Measurements from ENCODE around the gene C1orf122. TPM values are rescaled to one million over a fixed set of nuclear protein-coding genes. Genes with fewer than 3 reads are reported as not detected.

The C1orf122 gene
- total RNA-seq (2022; extraction: Qiagen RNA extraction): 38.0 to 61.6 TPM (median 57.4 TPM) in 5 replicates

GRCh38 chr1:37807555-37808368 lies at the start of gene C1orf122, which contains the start of gene YRDC:
Gene C1orf122 (plus strand): TSS chr1:37807790. CDS start chr1:37808405, 615 bp downstream.
Gene YRDC (minus strand): TSS chr1:37808208. CDS start chr1:37808180, 28 bp downstream.

GRCh38 chr1:37764888-37765441 lies 42.6 kb upstream of the C1orf122 start, which contains the start of gene EPHA10:
Gene EPHA10 (minus strand): TSS chr1:37765120. CDS start chr1:37765066, 54 bp downstream.

DNA sequence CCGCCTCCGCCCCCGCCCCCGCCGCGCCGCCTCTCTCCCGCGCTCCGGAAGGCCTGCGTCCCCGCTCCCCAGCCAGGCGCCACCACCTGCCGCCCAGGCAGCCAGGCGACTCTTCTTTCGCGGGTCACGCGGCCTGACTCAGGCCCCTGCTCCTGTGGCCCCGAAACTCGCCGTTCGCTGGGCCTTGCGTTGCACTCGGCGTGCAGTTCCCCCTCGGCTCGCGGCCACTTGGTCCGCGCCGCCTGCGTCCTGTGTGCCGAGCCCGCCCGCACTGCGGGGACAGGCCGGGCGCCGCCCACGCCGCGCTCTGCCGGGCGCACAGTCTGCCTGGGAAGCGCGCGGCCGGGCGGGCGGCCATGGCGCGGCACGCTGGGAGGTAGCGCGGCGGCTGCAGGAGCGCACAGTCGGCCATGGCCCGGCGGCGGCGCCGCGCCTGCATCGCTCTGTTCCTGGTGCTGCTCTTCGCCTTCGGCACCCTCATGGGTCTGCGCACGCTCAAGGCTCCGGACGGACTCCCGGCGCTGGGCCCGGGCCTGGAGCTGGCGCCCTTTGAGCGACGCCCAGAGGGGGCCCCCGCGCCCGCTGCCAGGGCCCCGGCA lies 13.7 kb upstream of the C1orf122 start, which contains the start of gene MANEAL:
MANEAL (plus strand) TSS at position 75 of the 599 bp plus-strand sequence; CDS start at position 411, 336 bp downstream.

Other genes starting within 250 kb of the C1orf122 start
- 51.4 to 68.3 TPM (median 59.0 TPM) in 5 replicates for gene GNL2, start 211.9 kb upstream of the C1orf122 start, total RNA-seq (2022; extraction: Qiagen RNA extraction)
- gene RSPO1, start 172.9 kb upstream of the C1orf122 start, total RNA-seq (2022; extraction: Qiagen RNA extraction): 0.08 to 0.16 TPM (median 0.10 TPM) in 5 replicates
- gene CDCA8, start 115.3 kb upstream of the C1orf122 start, total RNA-seq (2022; extraction: Qiagen RNA extraction): 46.5 to 50.2 TPM (median 48.0 TPM) in 5 replicates
- 0.76 to 1.2 TPM (median 1.1 TPM) in 5 replicates for gene EPHA10, start 42.7 kb upstream of the C1orf122 start, total RNA-seq (2022; extraction: Qiagen RNA extraction)
- 21.1 to 25.5 TPM (median 24.9 TPM) in 5 replicates for gene MANEAL, start 13.9 kb upstream of the C1orf122 start, total RNA-seq (2022; extraction: Qiagen RNA extraction)
- 12.1 to 18.9 TPM (median 16.9 TPM) in 5 replicates for gene YRDC, start 418 bp downstream of the C1orf122 start, total RNA-seq (2022; extraction: Qiagen RNA extraction)
- gene MTF1, start 51.8 kb downstream of the C1orf122 start, total RNA-seq (2022; extraction: Qiagen RNA extraction): 3.8 to 5.3 TPM (median 4.3 TPM) in 5 replicates
- 4.0 to 4.6 TPM (median 4.2 TPM) in 5 replicates for gene INPP5B, start 139.3 kb downstream of the C1orf122 start, total RNA-seq (2022; extraction: Qiagen RNA extraction)
- gene SF3A3, start 182.2 kb downstream of the C1orf122 start, total RNA-seq (2022; extraction: Qiagen RNA extraction): 45.5 to 82.5 TPM (median 50.3 TPM) in 5 replicates
- 7.0 to 10.6 TPM (median 8.6 TPM) in 5 replicates for gene FHL3, start 197.7 kb downstream of the C1orf122 start, total RNA-seq (2022; extraction: Qiagen RNA extraction)
- 38.8 to 68.4 TPM (median 40.1 TPM) in 5 replicates for gene UTP11, start 204.9 kb downstream of the C1orf122 start, total RNA-seq (2022; extraction: Qiagen RNA extraction)
- gene POU3F1, start 239.0 kb downstream of the C1orf122 start, total RNA-seq (2022; extraction: Qiagen RNA extraction): not detected in 5 replicates

All from A549 treated with Mapracorat at 1 μM for 4 hours (cell line).